Trophoblast cell (in vitro differentiated cells and primary cell): Measurements from ENCODE around the gene GNG11.

Experiments
- DNase-seq, 2 donors: peaks; one replicate each; pipeline ENCODE4 v3.0.0-alpha.2; 2016
- H2AFZ ChIP-seq: 2 replicates; pipeline ENCODE4 v1.6.1; 2013; ENCODE audit warnings: low read length, moderate library complexity, mild to moderate bottlenecking; ENCODE audit not compliant: insufficient read depth, poor library complexity
- H2AK5ac ChIP-seq: 2 replicates; pipeline ENCODE4 v1.6.1; 2013; ENCODE audit warnings: mild to moderate bottlenecking, low read length
- H2BK120ac ChIP-seq: 2 replicates; pipeline ENCODE4 v1.6.1; 2013; ENCODE audit warnings: low read length, mild to moderate bottlenecking, moderate library complexity; ENCODE audit not compliant: insufficient read depth, poor library complexity
- H2BK12ac ChIP-seq: 2 replicates; pipeline ENCODE4 v1.6.1; 2013; ENCODE audit warnings: mild to moderate bottlenecking, low read length, moderate library complexity
- H2BK5ac ChIP-seq: 2 replicates; pipeline ENCODE4 v1.6.1; 2013; ENCODE audit warnings: low read length, low read depth, moderate library complexity, mild to moderate bottlenecking; ENCODE audit not compliant: poor library complexity
- H3K14ac ChIP-seq: 2 replicates; pipeline ENCODE4 v1.6.1; 2013; ENCODE audit warnings: mild to moderate bottlenecking, low read length
- H3K18ac ChIP-seq: 2 replicates; pipeline ENCODE4 v1.6.1; 2013; ENCODE audit warnings: mild to moderate bottlenecking, low read length
- H3K23ac ChIP-seq: 2 replicates; pipeline ENCODE4 v1.6.1; 2013; ENCODE audit warnings: low read length
- H3K27ac ChIP-seq: 2 replicates; pipeline ENCODE4 v1.5.1; 2013; ENCODE audit warnings: low read depth, mild to moderate bottlenecking, inconsistent platforms, low read length, moderate library complexity
- H3K27me3 ChIP-seq: 2 replicates; pipeline ENCODE4 v1.6.1; 2013; ENCODE audit warnings: inconsistent platforms, mild to moderate bottlenecking, low read length, moderate library complexity; ENCODE audit not compliant: insufficient read depth
- H3K36me3 ChIP-seq, 2 experiments: 1 replicate in 1 of 2; 2 replicates in 1 of 2; pipeline ENCODE4 v1.6.1; 2013; ENCODE audit warnings: low read length in 2 of 2, mild to moderate bottlenecking in 2 of 2, moderate library complexity in 1 of 2; ENCODE audit not compliant: insufficient read depth in 2 of 2, control insufficient read depth in 1 of 2
- H3K4ac ChIP-seq: 2 replicates; pipeline ENCODE4 v1.6.1; 2013; ENCODE audit warnings: low read depth, mild to moderate bottlenecking, low read length, moderate library complexity
- H3K4me1 ChIP-seq, 2 experiments: 1 replicate in 1 of 2; 2 replicates in 1 of 2; pipeline ENCODE4 v1.6.1; 2013; ENCODE audit warnings: low read length in 2 of 2, mild to moderate bottlenecking in 2 of 2, moderate library complexity in 1 of 2; ENCODE audit not compliant: insufficient read depth in 2 of 2, control insufficient read depth in 1 of 2
- H3K4me2 ChIP-seq: 2 replicates; pipeline ENCODE4 v1.6.1; 2013; ENCODE audit warnings: inconsistent platforms, mild to moderate bottlenecking, low read length, moderate library complexity
- H3K4me3 ChIP-seq: 2 replicates; pipeline ENCODE4 v1.5.1; 2013; ENCODE audit warnings: mild to moderate bottlenecking, low read depth, low read length, inconsistent platforms
- H3K79me1 ChIP-seq: one replicate; pipeline ENCODE4 v1.6.1; 2013; ENCODE audit warnings: low read length
- H3K79me2 ChIP-seq: 2 replicates; pipeline ENCODE4 v1.6.1; 2013; ENCODE audit warnings: low read length, mild to moderate bottlenecking; ENCODE audit not compliant: control insufficient read depth, insufficient read depth, poor library complexity
- H3K9ac ChIP-seq: 2 replicates; pipeline ENCODE4 v1.6.1; 2013; ENCODE audit warnings: mild to moderate bottlenecking, low read length
- H3K9me3 ChIP-seq: 2 replicates; pipeline ENCODE4 v1.6.1; 2013; ENCODE audit warnings: low read depth, mild to moderate bottlenecking, control low read depth, inconsistent platforms, low read length; ENCODE audit not compliant: insufficient read depth
- H4K12ac ChIP-seq: 2 replicates; pipeline ENCODE4 v1.6.1; 2013; ENCODE audit warnings: low read depth, mild to moderate bottlenecking, low read length, moderate library complexity
- H4K8ac ChIP-seq: 2 replicates; pipeline ENCODE4 v1.6.1; 2013; ENCODE audit warnings: low read depth, mild to moderate bottlenecking, low read length, moderate library complexity
- H4K91ac ChIP-seq: one replicate; pipeline ENCODE4 v1.6.1; 2013; ENCODE audit warnings: low read depth, mild to moderate bottlenecking, low read length, moderate library complexity
- WGBS: extraction: QIAGEN DNeasy Blood & Tissue Kit; methylation state at CpG from one replicate; pipeline ENCODE4 v1.1.7; 2013; ENCODE audit warnings: missing lambda C conversion rate; ENCODE audit not compliant: insufficient read length, insufficient coverage; ENCODE audit errors: extremely low coverage; 5-methylcytosine and 5-hydroxymethylcytosine counted together

The GNG11 gene

GRCh38 chr7:93889261-93889660, 32.3 kb upstream of the GNG11 start:
- H3K27me3 ChIP-seq: no peaks in the 10 kb centered on the region
- H3K9ac ChIP-seq: no peak overlapping the region
- no peak overlapping the region for H2BK5ac ChIP-seq
- no peak overlapping the region for H3K14ac ChIP-seq
- H3K4me3 ChIP-seq: no peak overlapping the region
- H2BK120ac ChIP-seq: no peak overlapping the region
- no peak overlapping the region for H2BK12ac ChIP-seq
- DNase-seq: no peak
- no peak overlapping the region for H3K4me2 ChIP-seq
- no peak overlapping the region for H3K27ac ChIP-seq
- no peaks in the 10 kb centered on the region for H3K79me2 ChIP-seq
- no peaks in the 10 kb centered on the region for H3K9me3 ChIP-seq
- no peak overlapping the region for H2AK5ac ChIP-seq
- H2AFZ ChIP-seq: no peak overlapping the region
- H3K4ac ChIP-seq: no peak overlapping the region
- H3K4me1 ChIP-seq: no peaks in the 10 kb centered on the region
- no CpG with 5 or more reads among the region's 3 CpGs for WGBS
- H3K18ac ChIP-seq: no peak overlapping the region
- H4K12ac ChIP-seq: no peak overlapping the region
- H3K79me1 ChIP-seq: no peaks in the 10 kb centered on the region
- no peaks in the 10 kb centered on the region for H3K36me3 ChIP-seq
- H4K8ac ChIP-seq: no peak overlapping the region
- no peak overlapping the region for H4K91ac ChIP-seq
- no peak overlapping the region for H3K23ac ChIP-seq

DNA sequence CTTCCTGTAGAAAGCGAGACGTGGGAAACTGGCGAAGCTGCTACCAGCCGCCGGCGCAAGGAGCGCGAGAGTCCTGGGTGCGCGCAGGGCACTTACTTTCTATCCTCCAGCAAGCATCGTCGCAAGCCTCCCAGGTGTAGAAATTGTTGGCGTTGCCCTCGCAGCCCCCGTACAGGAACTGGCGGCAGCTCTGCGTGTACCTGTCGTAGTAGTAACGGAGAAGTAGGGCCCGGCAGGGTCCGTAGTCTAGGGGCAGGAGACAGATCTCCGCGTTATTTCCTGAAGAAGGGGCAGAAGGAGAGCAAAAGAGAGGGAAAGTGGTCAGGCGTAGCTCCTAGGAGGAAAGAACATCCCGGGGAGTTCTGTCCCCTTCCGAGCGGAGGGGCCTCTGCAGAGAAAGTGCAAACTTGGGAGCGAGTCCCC, 31.5 kb upstream of the GNG11 start:
- H3K36me3 ChIP-seq: no peaks in the 10 kb centered on the region
- peak overlapping the region; percentile 87 for H3K4me2 ChIP-seq
- no peak overlapping the region for H3K23ac ChIP-seq
- no peak overlapping the region for H4K12ac ChIP-seq
- H3K79me2 ChIP-seq: no peaks in the 10 kb centered on the region
- DNase-seq: peak; percentile 32 to 57
- peak overlapping the region; percentile 68 for H3K4me3 ChIP-seq
- H2BK120ac ChIP-seq: no peak overlapping the region
- no peak overlapping the region for H3K18ac ChIP-seq
- H3K4ac ChIP-seq: no peak overlapping the region
- peak overlapping the region; percentile 54 for H3K9ac ChIP-seq
- no peak overlapping the region for H4K91ac ChIP-seq
- H2BK5ac ChIP-seq: no peak overlapping the region
- no peaks in the 10 kb centered on the region for H3K4me1 ChIP-seq
- no peak overlapping the region for H4K8ac ChIP-seq
- WGBS: no CpG with 5 or more reads among the region's 28 CpGs
- no peak overlapping the region for H2BK12ac ChIP-seq
- H3K27me3 ChIP-seq: no peaks in the 10 kb centered on the region
- H3K14ac ChIP-seq: no peak overlapping the region
- H3K79me1 ChIP-seq: no peaks in the 10 kb centered on the region
- H2AK5ac ChIP-seq: no peak overlapping the region
- no peak overlapping the region for H3K27ac ChIP-seq
- H3K9me3 ChIP-seq: no peaks in the 10 kb centered on the region
- H2AFZ ChIP-seq: peak overlapping the region; percentile 72

DNA sequence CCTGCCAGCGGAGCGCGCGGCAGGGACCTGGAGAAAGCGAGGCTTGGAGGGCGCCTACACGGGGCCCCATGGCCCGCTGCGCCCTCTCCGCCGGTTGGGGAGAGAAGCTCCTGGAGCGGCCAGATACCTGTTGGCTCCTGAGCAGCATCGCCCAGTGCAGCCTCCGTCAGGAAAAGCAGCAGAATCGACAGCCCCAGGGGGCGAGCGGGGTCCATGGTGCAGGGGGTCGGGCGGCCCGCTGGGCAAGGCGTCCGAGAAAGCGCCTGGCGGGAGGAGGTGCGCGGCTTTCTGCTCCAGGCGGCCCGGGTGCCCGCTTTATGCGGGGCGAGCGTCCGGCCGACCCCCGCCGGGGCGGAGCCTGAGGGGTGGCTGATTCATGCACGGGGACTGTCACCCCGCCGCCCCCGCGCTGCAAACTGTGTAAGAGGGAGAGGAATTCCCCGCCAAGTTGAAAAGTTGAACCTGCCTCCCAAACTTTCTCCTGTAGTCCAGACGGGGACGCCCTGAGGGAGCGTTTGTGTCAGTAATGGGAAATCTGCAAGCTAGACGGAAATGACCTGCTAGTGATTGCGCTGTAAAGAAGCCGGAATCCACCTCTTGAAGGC, 31.0 kb upstream of the GNG11 start, which contains the start of gene TFPI2:
TFPI2 (minus strand) TSS at position 290 of the 605 bp plus-strand sequence; CDS start at position 215, 75 bp downstream.
- H3K4ac ChIP-seq: no peak within 1 kb of the TSS
- H4K8ac ChIP-seq: no peak within 1 kb of the TSS
- no peak within 1 kb of the TSS for H3K23ac ChIP-seq
- no peak within 1 kb of the TSS for H3K14ac ChIP-seq
- H3K9me3 ChIP-seq: no peaks in the 10 kb centered on the region
- no peaks in the 10 kb centered on the region for H3K4me1 ChIP-seq
- DNase-seq: peak; percentile 92 to 94
- H2BK120ac ChIP-seq: no peak within 1 kb of the TSS
- no peak within 1 kb of the TSS for H2BK5ac ChIP-seq
- no peak within 1 kb of the TSS for H3K18ac ChIP-seq
- WGBS: no CpG with 5 or more reads among the region's 49 CpGs
- H4K91ac ChIP-seq: no peak within 1 kb of the TSS
- H3K27ac ChIP-seq: no peak within 1 kb of the TSS
- no peaks in the 10 kb centered on the region for H3K36me3 ChIP-seq
- H3K27me3 ChIP-seq: no peaks in the 10 kb centered on the region
- H3K4me3 ChIP-seq: peak within 1 kb of the TSS; percentile 68
- H3K79me2 ChIP-seq: no peaks in the 10 kb centered on the region
- H2AK5ac ChIP-seq: no peak within 1 kb of the TSS
- no peaks in the 10 kb centered on the region for H3K79me1 ChIP-seq
- H2AFZ ChIP-seq: peak within 1 kb of the TSS; percentile 72
- H4K12ac ChIP-seq: no peak within 1 kb of the TSS
- peak within 1 kb of the TSS; percentile 54 for H3K9ac ChIP-seq
- H2BK12ac ChIP-seq: no peak within 1 kb of the TSS
- peak within 1 kb of the TSS; percentile 87 for H3K4me2 ChIP-seq

DNA sequence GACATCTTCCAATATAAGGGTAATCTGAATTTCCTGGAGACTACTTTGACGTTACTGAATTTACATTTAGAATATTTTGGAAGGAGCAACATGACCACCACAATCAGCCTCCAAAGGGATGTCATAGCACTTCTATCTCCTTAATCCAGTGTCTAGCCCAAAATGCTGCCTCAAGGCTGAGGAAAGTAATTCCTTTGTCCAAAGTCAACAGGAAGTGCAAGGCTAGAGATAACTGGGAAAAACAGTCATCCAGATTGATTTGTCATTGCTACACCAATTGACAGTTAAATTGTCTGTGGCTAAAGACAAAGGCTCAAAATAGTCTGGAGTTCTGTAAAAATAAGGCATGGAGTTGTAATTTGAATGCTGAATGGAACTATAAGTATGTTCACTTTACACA, 27.1 kb upstream of the GNG11 start:
- H4K12ac ChIP-seq: no peak overlapping the region
- H3K36me3 ChIP-seq: no peaks in the 10 kb centered on the region
- no peak overlapping the region for H2AK5ac ChIP-seq
- no peak overlapping the region for H3K27ac ChIP-seq
- H3K4ac ChIP-seq: no peak overlapping the region
- no peak overlapping the region for H3K18ac ChIP-seq
- no peak overlapping the region for H3K23ac ChIP-seq
- no peak overlapping the region for H3K14ac ChIP-seq
- no peak overlapping the region for H2AFZ ChIP-seq
- H3K79me1 ChIP-seq: no peaks in the 10 kb centered on the region
- no peak overlapping the region for H2BK12ac ChIP-seq
- no peak overlapping the region for H4K8ac ChIP-seq
- DNase-seq: no peak
- no peak overlapping the region for H3K4me3 ChIP-seq
- H3K4me1 ChIP-seq: no peaks in the 10 kb centered on the region
- H2BK120ac ChIP-seq: no peak overlapping the region
- H2BK5ac ChIP-seq: no peak overlapping the region
- no peak overlapping the region for H3K9ac ChIP-seq
- no peak overlapping the region for H3K4me2 ChIP-seq
- no CpG with 5 or more reads among the region's 1 CpG for WGBS
- H4K91ac ChIP-seq: no peak overlapping the region
- no peaks in the 10 kb centered on the region for H3K9me3 ChIP-seq
- H3K27me3 ChIP-seq: no peaks in the 10 kb centered on the region
- H3K79me2 ChIP-seq: no peaks in the 10 kb centered on the region
